Activated naive CD4-positive, alpha-beta T cell treated with anti-CD3 and anti-CD28 coated beads, Interleukin-2, amount 50 U/mL, for 72 hours (primary cell): ENCODE measurements around the gene SNX20. TPM values are rescaled to one million over a fixed set of nuclear protein-coding genes. Genes with fewer than 3 reads are reported as not detected.

Source experiments
- ATAC-seq, 2 donors: fragments of 150-1000 bp; cut with Tn5 transposase; 2 replicates each; pipeline ENCODE4 v1.10.0; 2021; ENCODE audit warnings: mild to moderate bottlenecking in 2 of 2, moderate library complexity in 2 of 2
- DNase-seq, 2 donors: peaks; one replicate each; pipeline ENCODE4 v3.0.0; 2021 to 2022; ENCODE audit warnings: low spot score in 2 of 2
- H3K27ac Mint-ChIP-seq, 2 donors: one replicate each; pipeline ENCODE4 v1.8.0; 2022; ENCODE audit warnings: mild to moderate bottlenecking in 2 of 2, mixed read lengths in 2 of 2
- H3K36me3 Mint-ChIP-seq, 2 donors: one replicate each; pipeline ENCODE4 v1.8.0; 2022; ENCODE audit warnings: mixed read lengths in 2 of 2
- H3K9me3 Mint-ChIP-seq, 2 donors: one replicate each; pipeline ENCODE4 v1.8.0; 2022; ENCODE audit warnings: mixed read lengths in 2 of 2
- total RNA-seq, 2 donors: library from RNA; stranded (reverse); gene quantifications; one replicate each; pipeline ENCODE4 v1.2.3, GENCODE V29; 2022

SNX20 gene
- total RNA-seq, 2 donors from 2014 or later, result 36.7 to 48.4 TPM

- no peak for ATAC-seq
- Mint-ChIP-seq H3K9me3 (peaks cover 11 to 19% of the 10 kb centered on the region in 2 donors), H3K36me3 (peaks cover 12 to 21% of the 10 kb centered on the region in 2 donors), H3K27ac (peak overlapping the region; percentile 5 to 9)
- DNase-seq, result no peak
Observed at GRCh38 chr16:50709980-50710379, 28.9 kb upstream of the SNX20 start.

GRCh38 chr16:50709061-50709684 lies 28.1 kb upstream of the SNX20 start:
- Mint-ChIP-seq H3K36me3 (peaks cover 20 to 29% of the 10 kb centered on the region in 2 donors), H3K27ac (peak overlapping the region; percentile 23 to 86), H3K9me3 (peaks cover 16 to 24% of the 10 kb centered on the region in 2 donors)
- ATAC-seq, result peak; percentile 18 to 59
- DNase-seq, result no peak

- Mint-ChIP-seq H3K9me3 (peaks cover 22 to 30% of the 10 kb centered on the region in 2 donors), H3K27ac (peak overlapping the region; percentile 23 to 86), H3K36me3 (peaks cover 27 to 36% of the 10 kb centered on the region in 2 donors)
- DNase-seq (no peak), ATAC-seq (peak; percentile 70 to 85)
Observed at GRCh38 chr16:50708373-50709060, 27.4 kb upstream of the SNX20 start.

- ATAC-seq (peak in 1 of 2 donors; percentile 11), DNase-seq (no peak)
- peak overlapping the region in 1 of 2 donors; percentile 71 for H3K27ac Mint-ChIP-seq
- peaks cover 31 to 36% of the 10 kb centered on the region in 2 donors for H3K36me3 Mint-ChIP-seq
- H3K9me3 Mint-ChIP-seq, result peaks cover 22 to 35% of the 10 kb centered on the region in 2 donors
Observed at GRCh38 chr16:50706250-50706649, 25.1 kb upstream of the SNX20 start.

GRCh38 chr16:50705436-50706110 lies 24.5 kb upstream of the SNX20 start:
- peaks cover 22 to 35% of the 10 kb centered on the region in 2 donors for H3K9me3 Mint-ChIP-seq
- DNase-seq, result no peak
- peaks cover 35 to 36% of the 10 kb centered on the region in 2 donors for H3K36me3 Mint-ChIP-seq
- ATAC-seq, result no peak
- H3K27ac Mint-ChIP-seq, result peak overlapping the region in 1 of 2 donors; percentile 71

GRCh38 chr16:50704245-50704644 lies 23.1 kb upstream of the SNX20 start:
- no peak for ATAC-seq
- DNase-seq, result no peak
- peaks cover 22 to 35% of the 10 kb centered on the region in 2 donors for H3K9me3 Mint-ChIP-seq
- no peak overlapping the region for H3K27ac Mint-ChIP-seq
- H3K36me3 Mint-ChIP-seq, result peaks cover 36 to 45% of the 10 kb centered on the region in 2 donors

- peaks cover 22 to 31% of the 10 kb centered on the region in 2 donors for H3K9me3 Mint-ChIP-seq
- no peak overlapping the region for H3K27ac Mint-ChIP-seq
- no peak for ATAC-seq
- no peak for DNase-seq
- peaks cover 36 to 46% of the 10 kb centered on the region in 2 donors for H3K36me3 Mint-ChIP-seq
Observed at GRCh38 chr16:50702725-50703124, 21.6 kb upstream of the SNX20 start.

- peaks cover 8 to 18% of the 10 kb centered on the region in 2 donors for H3K9me3 Mint-ChIP-seq
- DNase-seq (peak in 1 of 2 donors; percentile 77), ATAC-seq (peak; percentile 84 to 89)
- peak overlapping the region; percentile 18 to 96 for H3K27ac Mint-ChIP-seq
- peaks cover 11 to 30% of the 10 kb centered on the region in 2 donors for H3K36me3 Mint-ChIP-seq
Observed at GRCh38 chr16:50699326-50700159, 18.4 kb upstream of the SNX20 start.

GRCh38 chr16:50697881-50698767 lies 17.0 kb upstream of the SNX20 start:
- DNase-seq, result no peak
- H3K27ac Mint-ChIP-seq, result peak overlapping the region; percentile 89 to 96
- H3K9me3 Mint-ChIP-seq, result peaks cover 0 to 10% of the 10 kb centered on the region in 2 donors
- ATAC-seq, result peak; percentile 39
- peaks cover 0 to 19% of the 10 kb centered on the region in 2 donors for H3K36me3 Mint-ChIP-seq

- ATAC-seq (no peak), DNase-seq (no peak)
- Mint-ChIP-seq H3K27ac (peak overlapping the region; percentile 89 to 96), H3K9me3 (peaks cover 0 to 10% of the 10 kb centered on the region in 2 donors), H3K36me3 (peaks cover 0 to 19% of the 10 kb centered on the region in 2 donors)
Observed at GRCh38 chr16:50697421-50697715, 16.3 kb upstream of the SNX20 start.

GRCh38 chr16:50696575-50697420 lies 15.7 kb upstream of the SNX20 start:
- ATAC-seq (peak; percentile 28 to 44), DNase-seq (no peak)
- H3K27ac Mint-ChIP-seq, result peak overlapping the region; percentile 81 to 96
- peaks cover 0 to 10% of the 10 kb centered on the region in 2 donors for H3K9me3 Mint-ChIP-seq
- H3K36me3 Mint-ChIP-seq, result peaks cover 0 to 19% of the 10 kb centered on the region in 2 donors

GRCh38 chr16:50696126-50696525 lies 15.0 kb upstream of the SNX20 start:
- peak overlapping the region; percentile 10 to 81 for H3K27ac Mint-ChIP-seq
- H3K9me3 Mint-ChIP-seq, result peaks cover 0 to 5% of the 10 kb centered on the region in 2 donors
- DNase-seq (no peak), ATAC-seq (no peak)
- peaks cover 0 to 14% of the 10 kb centered on the region in 2 donors for H3K36me3 Mint-ChIP-seq

GRCh38 chr16:50695017-50696000 lies 14.2 kb upstream of the SNX20 start:
- ATAC-seq (no peak), DNase-seq (no peak)
- Mint-ChIP-seq H3K36me3 (peaks cover 0 to 11% of the 10 kb centered on the region in 2 donors), H3K27ac (peak overlapping the region in 1 of 2 donors; percentile 10), H3K9me3 (peaks cover 0 to 5% of the 10 kb centered on the region in 2 donors)

GRCh38 chr16:50694206-50694605 lies 13.1 kb upstream of the SNX20 start:
- DNase-seq (no peak), ATAC-seq (no peak)
- peaks cover 0 to under 1% of the 10 kb centered on the region in 2 donors for H3K36me3 Mint-ChIP-seq
- H3K27ac Mint-ChIP-seq, result peak overlapping the region in 1 of 2 donors; percentile 36
- peaks cover 0 to 5% of the 10 kb centered on the region in 2 donors for H3K9me3 Mint-ChIP-seq
